GF-D8 (cell line): ENCODE measurements around the gene DYDC2.
"Not testable (repeated sequence)": the region's sequence is repeated elsewhere in the genome, so short reads cannot be mapped to it uniquely, and the experiment has no call there.

Source experiments
- DNase-seq: peaks from one replicate; lab custom pipeline; 2025; lab: John Stamatoyannopoulos, UW

DYDC2 gene, protein sequence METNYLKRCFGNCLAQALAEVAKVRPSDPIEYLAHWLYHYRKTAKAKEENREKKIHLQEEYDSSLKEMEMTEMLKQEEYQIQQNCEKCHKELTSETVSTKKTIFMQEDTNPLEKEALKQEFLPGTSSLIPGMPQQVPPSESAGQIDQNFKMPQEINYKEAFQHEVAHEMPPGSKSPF

DNA sequence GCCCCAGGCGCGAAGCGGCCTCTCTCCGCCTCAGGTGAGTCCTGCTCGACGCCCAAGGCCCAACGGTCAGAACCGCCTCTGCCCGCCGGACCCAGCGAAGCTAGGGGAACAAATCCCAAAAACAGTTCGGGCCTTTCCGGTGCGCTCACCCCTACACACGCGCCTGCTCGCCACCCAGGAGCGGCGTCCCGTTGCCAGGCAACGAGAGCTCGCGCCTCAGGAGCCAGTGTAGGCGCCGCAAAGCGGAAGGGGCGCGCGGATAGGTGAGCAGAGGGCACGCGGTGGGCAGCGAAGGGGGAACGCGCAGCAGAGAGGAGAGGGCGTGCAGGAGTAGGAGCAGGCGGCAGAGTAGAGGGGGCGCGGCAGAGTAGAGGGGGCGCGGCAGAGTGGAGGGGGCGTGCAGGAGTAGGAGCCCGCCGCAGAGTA lies at the start of gene DYDC2, which contains the start of gene DYDC1:
DYDC2 (plus strand) TSS at position 219 of the 426 bp plus-strand sequence. CDS start 5,663 bp downstream, outside the sequence.
DYDC1 (minus strand) TSS at position 193 of the 426 bp plus-strand sequence. CDS start 4,154 bp downstream, outside the sequence.
- no peak for DNase-seq

DNA sequence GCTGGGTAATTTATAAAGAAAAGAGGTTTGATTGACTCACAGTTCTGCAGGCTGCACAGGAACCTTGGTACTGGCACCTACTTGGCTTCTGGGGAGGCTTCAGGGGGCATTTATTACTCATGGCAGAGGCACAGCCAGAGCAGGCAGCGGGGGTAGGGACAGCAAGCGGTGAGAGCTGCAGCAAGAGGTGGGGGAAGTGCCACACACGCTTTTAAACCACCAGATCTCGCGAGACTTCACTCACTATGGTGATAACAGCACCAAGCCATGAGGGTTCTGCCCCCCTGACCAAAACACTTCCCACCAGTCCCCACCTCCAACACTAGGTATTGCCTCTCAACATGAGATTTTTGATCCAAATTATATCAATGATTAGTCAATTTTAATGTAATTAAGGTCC lies 43.1 kb upstream of the DYDC2 start:
- no peak for DNase-seq

DNA sequence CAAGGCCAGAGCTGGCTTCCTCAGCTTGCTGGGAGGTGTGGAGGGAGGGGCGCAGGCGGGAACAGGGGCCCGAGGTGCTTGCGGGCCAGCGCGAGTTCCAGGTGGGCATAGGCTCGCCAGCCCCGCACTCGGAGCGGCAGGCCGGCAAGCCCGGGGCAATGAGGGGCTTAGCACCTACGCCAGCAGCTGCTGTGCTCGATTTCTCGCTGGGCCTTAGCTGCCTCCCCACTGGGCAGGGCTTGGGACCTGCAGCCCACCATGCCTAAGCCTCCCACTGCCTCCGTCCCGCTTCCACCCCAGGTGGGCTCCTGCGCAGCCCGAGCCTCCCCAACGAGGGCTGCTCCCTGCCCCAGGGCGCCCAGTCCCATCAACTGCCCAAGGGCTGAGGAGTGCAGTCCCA lies 41.2 kb upstream of the DYDC2 start:
- DNase-seq = no peak

DNA sequence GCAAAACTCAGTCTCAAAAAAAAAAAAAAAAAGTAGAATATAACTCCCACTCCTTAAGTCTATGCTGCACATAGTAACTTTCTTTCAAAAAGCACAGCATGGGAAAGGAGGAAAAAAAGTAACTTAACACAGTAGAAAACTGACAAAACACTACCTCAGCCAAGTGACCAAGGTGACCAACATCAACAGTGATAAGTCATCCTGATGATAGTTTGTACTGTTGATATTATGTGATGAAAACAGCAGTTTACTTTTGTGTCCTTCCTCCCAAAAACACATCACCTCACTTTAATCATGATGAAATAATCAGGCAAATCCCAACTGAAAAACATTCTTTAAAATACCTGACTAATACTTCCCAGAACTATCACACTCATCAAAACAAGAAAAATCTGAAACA lies 37.8 kb upstream of the DYDC2 start:
- DNase-seq = no peak

DNA sequence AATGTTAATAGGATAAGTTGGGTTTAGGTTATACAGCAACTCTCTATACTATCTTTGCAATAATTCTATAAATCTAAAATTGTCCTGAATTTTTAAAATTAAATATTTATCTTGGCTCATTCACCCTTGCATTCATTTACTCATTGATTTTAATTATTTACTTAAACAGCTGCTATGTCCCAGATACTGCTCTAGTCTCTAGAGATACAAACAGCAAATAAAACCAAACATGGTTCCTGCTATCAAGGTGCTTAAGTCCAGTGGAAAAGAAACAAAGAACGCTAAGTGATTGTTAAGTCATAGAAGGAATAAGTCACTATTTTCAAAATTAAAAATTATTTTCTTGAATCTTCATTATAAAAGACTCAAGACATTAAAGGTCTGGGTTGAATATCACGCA lies 37.3 kb upstream of the DYDC2 start:
- DNase-seq = no peak

DNA sequence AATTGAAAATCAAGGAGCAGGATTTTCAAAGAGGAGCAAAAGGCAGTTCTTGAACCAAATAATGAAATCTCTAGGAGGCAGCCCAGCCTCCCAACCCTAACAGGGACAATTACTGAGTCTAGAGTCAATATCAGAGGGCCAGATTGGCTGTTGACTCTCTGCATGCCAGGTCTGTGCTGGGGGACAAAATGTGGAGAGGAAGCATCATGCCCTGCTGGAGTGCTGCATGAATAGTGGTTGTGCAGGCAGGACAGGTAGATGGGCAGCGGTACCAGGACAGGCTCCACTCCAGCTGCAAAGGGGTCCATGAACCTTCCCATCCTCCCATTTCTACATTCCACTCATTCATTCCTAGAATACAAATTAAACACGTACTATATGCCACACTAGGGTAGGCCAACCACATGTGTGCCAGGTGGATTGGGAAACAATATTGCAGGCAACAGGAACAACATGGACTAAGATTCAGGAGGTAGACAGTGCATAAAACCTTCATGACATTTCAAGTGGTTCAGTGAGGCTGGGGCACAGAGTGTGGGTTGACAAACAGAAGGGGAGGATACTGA lies 36.8 kb upstream of the DYDC2 start:
- DNase-seq = no peak

DNA sequence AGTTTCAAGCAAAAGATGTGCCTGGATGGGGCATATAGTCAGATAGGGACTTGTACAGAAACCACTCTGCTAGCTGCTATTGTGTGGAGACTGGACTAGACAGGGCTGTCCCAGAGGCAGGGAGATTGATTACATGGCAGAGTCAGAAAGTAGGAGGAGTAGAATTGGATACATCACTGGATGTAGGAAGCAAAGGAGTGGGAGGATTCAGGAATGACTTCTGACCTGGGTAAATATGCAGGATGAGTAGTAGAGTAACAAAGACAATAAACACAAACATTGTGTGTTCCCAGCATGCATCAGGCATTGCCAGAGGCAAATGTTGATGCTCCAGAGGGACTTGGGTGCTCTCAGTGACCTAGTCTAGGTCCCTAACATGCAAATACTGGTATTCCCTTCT lies 36.2 kb upstream of the DYDC2 start:
- no peak for DNase-seq

DNA sequence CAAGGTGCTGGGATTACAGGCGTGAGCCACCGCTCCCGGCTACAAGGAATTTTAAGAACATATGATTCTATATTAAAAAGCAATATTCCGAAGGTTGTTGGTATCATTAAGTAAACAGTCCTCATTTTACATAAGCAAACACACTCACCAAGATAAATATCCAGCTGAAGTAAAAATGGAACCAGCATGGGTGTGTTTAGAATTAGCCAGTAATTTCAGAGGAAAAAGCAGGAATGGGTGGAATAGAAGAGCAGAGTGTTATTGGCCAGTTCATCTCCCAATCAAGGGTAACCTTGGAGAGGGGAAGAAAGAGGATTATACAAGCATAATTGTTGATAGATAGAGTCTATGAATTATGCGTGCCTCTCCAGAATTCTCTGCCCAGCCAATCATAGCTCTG lies 35.4 kb upstream of the DYDC2 start:
- no peak for DNase-seq

DNA sequence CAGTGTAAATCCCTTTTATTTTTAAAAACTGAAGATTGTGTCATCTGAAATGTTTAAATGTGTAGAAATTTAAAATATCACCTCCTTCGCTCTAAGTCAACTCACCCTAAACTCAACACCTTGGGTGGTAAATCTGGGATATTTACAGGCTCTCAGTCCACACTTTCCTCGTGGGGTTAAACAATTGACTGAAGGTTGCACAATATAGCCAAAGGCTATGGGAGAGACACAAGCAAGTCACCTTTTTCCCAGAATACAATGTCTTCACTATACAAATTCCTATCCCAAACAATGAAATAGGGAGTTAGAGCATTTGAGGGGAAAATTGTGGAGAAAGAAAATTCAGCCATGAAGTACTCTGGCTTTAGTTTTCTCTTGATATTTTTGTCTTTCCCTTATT lies 34.4 kb upstream of the DYDC2 start:
- no peak for DNase-seq

DNA sequence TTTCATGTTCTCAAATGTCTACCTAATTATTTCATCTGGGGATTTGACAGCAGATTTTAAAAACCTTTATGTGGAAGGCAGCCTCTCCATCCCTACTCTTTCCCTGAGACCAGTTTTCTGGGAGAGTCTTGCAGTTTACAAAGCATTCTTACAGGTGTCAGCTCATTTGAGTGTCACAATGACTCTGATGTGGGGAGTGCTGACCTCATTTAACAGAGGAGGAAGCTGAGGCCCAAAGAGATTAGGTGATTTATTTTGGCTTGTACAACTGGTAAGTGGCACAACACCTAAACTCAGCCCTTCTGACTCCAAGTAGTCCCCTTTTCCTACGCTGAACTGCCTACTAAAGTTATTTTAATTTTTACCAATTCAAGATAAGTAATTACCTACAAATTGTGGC lies 33.9 kb upstream of the DYDC2 start:
- no peak for DNase-seq

DNA sequence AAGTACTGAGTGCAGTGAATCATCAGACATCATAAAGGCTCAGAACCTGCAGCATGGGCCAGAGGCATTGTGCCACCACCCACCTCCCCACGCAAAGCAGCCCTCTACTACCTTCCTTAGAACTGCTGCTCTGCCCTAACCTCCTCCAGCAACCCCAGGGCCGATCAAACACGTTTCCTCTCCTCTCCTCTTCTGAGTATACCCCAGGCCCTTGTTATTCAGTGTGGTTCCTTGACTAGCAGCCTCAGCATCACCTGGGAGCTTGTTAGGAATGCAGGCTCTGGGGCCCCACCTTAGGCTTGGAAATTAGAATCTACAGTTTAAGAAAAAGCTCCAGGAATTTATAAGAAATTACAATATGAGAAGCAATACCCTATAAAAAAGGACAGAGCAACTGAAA lies 33.3 kb upstream of the DYDC2 start:
- no peak for DNase-seq

DNA sequence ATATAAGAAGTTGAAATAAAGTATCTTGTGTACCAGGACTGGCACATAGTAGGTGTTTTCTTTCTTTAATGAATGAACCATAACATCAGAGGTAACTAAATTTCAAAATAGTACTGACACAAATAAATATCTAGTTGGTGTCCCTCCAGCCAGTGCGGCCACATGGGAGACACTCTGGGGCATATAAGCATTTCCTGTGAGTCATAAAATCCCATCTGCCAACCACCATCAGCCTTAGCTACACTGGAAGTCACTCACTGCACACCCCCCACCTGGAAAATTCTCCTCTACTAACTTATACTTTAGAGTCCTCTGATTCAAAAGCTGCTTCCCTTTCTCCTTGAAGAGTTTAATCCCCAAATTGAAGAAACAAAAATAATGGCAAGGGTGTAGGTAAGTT lies 32.5 kb upstream of the DYDC2 start:
- no peak for DNase-seq

DNA sequence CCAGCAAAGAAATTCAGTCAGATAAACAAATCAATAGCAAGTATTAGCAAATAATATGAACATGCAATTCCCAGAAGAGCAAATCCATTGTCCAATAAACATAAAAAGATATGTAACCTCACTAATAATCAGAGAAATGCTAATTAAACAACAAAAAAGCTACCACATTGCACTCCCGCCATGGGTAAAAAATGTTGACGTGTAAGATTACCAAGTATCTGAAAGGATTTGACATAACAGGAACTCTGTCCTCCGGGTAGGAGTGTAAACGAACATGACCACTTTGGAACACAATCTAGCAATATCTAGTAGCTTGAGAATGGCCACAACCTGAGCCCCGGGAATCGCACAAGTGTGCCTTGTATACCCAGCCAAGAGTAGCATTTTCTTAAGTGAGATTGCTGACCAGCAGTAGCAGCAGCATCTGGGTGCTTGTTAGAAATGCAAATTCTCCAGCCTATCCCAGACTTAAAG lies 31.7 kb upstream of the DYDC2 start:
- DNase-seq = no peak

DNA sequence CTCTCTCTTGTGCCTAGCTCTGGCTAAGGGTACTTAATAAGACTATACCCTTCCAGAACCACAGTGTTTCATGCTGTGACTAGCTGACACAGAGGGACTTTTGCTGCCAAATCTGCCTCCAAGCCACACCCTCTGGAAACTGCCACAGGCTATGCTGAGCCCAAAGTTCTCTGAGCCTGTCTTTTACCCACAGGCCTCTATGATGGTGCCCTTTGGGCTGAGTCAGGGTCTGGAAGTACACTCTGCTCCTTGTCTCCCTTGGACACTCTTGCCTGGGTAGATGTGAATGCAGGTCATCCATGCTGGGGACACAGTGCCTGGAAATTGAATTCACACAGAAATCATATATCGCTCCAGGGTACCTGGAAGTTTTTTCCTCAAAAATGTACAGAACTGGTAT lies 22.6 kb upstream of the DYDC2 start:
- no peak for DNase-seq

DNA sequence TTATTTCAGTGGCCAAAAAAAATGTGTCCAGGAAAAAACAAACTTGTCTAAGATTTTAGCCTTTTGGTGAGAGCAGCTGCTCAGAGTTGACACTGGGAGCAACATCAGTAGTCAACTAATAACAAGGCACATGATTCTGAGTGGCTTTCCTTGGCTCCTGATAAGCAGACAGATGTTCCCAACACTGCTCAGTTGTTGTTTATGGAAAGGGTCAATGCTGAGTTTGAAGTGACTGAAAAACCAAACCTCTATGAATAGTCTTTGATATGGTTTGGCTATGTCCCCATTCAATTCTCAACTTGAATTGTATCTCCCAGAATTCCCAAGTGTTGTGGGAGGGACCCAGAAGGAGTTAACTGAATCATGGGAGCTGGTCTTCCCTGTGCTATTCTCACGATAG lies 12.3 kb upstream of the DYDC2 start:
- no peak for DNase-seq

DNA sequence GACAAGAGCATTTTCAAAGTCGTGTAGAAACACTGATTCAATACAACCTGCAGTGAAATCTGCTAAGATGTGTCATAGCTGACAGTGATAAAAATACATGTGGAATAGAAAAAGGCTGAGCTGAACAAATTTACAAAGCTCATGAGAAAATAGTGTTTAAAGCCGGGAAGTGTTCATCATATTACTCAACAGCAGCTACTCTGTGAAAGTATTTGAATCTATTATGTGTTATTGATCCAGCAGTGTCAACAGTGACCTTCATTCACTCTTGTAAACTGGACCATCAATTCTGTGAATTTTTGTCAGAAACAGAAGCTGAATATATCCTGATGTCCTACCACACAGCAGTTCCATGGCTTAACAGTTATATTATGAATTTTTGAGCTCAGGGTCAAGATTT lies 11.7 kb upstream of the DYDC2 start:
- no peak for DNase-seq

DNA sequence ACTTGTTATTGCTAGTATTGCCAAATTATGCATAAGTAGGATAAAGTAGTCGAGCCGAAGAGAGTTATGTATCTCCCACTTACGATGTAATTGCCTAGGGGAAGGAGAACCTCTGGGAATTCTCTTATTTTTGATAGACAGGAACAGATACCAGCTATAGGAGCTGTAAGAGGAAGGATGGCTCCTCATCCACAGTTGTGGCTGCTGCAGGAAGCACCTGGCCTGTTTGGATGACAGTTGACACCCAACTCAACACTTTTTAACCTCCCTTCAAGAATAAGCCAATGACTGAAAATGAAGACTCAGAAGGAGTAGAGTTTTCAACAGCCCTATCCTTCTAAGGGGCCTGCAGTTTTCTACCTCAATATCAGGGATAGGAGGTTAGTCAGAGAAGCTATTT lies 6.3 kb upstream of the DYDC2 start:
- no peak for DNase-seq

DNA sequence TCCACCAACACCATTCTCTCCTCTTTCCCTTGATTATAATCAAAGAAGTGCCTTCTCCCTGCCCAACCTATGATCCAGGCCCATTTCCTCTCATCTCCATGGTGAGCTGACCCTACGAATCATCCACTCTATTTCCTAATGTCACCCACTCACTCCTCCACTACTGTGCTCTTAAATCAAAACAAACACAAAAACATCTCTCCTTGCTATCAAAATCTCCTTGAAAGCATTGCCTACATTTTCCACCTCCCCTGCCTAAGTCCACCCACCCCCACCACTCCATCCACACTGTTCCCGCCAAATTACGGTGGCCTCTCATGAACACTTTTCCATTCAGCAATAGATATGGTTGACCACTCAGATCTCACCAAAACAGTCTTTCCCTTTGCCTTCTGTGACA lies 5.4 kb upstream of the DYDC2 start:
- no peak for DNase-seq

DNA sequence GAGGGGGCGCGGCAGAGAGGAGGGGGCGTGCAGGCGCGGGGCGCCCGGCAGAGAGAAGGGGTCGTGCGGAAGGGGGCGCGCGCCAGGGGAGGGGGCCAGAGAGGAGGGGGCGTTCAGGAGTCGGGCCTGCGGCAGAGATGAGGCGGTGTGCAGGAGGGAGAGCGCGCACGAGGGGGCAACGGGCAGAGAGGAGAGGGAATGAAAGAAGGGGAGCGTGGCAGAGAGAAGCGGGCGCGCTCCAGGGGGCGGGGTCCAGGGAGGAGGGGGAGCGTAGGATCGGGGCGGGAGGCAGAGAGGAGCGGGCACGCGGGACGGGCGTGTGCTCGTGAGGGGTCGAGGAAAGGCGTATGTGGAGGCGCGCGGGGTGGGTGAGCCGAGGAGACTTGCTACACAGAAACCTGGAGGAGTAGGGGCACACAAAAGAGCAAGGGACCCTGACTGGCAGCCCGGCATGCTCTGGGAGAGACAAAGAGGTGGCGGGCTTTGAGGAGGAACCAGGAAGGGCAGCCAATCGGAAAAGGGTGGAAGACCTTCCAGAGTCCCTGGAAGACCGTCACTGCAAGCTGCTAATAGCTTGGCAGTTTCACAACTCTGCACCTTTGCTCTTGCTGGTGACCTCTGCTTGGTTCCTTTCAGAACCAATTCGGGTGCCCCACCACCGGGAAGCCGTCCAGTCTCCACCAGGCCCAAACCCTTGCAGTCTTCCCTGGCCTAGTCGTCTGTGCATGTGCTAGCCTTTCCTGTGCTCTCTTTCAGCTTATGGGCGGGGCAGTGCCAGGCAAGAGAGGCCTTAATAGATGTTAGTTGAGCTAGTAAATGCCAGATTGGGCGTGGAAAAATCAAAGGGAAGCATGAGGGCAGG lies 639 bp downstream of the DYDC2 start:
- no peak for DNase-seq

DNA sequence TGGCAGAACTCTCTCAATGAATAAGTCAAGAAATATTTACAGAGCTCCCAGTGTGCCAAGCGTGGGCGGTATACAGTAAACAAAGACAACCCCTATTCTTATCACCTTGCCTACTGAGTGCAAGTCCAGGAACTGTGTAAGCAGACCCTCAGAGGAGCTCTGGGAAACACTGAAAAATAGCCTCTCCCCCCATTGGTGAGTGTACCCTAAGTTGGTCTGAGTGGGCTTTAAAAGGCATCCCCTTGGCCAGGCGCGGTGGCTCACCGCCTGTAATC lies 1.2 kb downstream of the DYDC2 start:
- no peak for DNase-seq

DNA sequence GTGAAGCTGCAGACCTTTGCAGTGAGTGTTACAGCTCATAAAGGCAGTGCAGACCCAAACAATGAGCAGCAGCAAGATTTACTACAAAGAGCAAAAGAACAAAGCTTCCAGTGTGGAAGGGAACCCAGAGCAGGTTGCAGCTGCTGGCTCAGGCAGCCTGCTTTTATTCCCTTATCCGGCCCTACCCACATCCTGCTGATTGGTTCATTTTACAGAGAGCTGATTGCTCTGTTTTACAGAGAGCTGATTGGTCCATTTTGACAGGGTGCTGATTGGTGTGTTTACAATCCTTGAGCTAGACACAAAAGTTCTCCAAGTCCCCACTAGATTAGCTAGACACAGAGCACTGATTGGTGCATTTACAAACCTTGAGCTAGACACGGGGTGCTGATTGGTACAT lies 2.3 kb downstream of the DYDC2 start:
- DNase-seq = not testable (repeated sequence)

DNA sequence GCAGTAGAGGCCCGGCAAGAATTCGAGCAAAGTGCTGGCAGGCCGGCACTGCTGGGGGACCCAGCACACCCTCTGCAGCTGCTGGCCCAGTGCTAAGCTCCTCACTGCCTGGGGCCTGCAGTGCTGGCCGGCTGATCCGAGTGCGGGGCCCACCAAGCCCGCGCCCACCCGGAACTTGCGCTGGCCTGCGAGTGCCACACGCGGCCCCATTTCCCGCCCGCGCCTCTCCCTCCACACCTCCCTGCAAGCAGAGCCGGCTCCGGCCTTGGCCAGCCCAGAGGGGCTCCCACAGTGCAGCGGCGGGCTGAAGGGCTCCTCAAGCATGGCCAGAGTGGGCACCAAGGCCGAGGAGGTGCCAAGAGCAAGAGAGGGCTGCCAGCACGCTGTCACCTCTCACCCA lies 3.1 kb downstream of the DYDC2 start:
- DNase-seq = no peak

DNA sequence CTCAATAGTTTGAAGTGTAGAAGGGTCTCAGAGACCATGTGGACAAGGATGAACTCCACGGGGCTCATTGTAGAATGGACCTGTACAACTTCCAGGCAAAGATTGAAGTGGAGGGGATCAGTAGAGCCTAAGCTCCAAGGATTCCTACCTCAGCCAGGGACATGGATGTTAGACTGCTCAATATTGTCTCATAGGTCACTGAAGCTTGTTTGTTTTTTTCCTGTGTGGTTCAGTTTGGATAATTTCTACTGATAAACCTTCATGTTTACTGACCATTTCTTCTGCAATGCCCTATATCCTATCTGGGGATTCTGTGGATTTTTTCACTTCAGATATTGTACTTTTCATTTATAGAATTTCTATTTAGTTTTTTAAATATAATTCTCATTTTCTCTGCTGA lies 8.9 kb downstream of the DYDC2 start:
- no peak for DNase-seq
